Parathyroid adenoma (tissue), 2 donors: ENCODE results near the gene FXR2.
"Not testable (repeated sequence)": the region's sequence is repeated elsewhere in the genome, so short reads cannot be mapped to it uniquely, and the experiment has no call there.

Experiments
- H2AFZ ChIP-seq: fragments of 300-600 bp; sonication (generic); one replicate; pipeline ENCODE4 v1.7.0; 2017; ENCODE audit warnings: antibody characterized with exemption, mild to moderate bottlenecking
- H3K27ac ChIP-seq: fragments of 300-600 bp; sonication (generic); one replicate; pipeline ENCODE4 v1.7.0; 2017
- H3K27me3 ChIP-seq: fragments of 300-600 bp; sonication (generic); one replicate; pipeline ENCODE4 v1.7.0; 2017; ENCODE audit warnings: low read length; ENCODE audit not compliant: control insufficient read depth, insufficient read depth
- H3K36me3 ChIP-seq: fragments of 300-600 bp; sonication (generic); one replicate; pipeline ENCODE4 v1.7.0; 2017; ENCODE audit warnings: low read length; ENCODE audit not compliant: control insufficient read depth, insufficient read depth
- H3K4me1 ChIP-seq: fragments of 300-600 bp; sonication (generic); one replicate; pipeline ENCODE4 v1.7.0; 2017; ENCODE audit warnings: control low read depth
- H3K4me2 ChIP-seq: fragments of 300-600 bp; sonication (generic); one replicate; pipeline ENCODE4 v1.7.0; 2017; ENCODE audit warnings: low read length
- H3K4me3 ChIP-seq: fragments of 300-600 bp; sonication (generic); one replicate; pipeline ENCODE4 v1.7.0; 2017; ENCODE audit warnings: low read depth, low read length
- H3K79me2 ChIP-seq: fragments of 300-600 bp; sonication (generic); one replicate; pipeline ENCODE4 v1.7.0; 2017; ENCODE audit warnings: control low read depth
- H3K9ac ChIP-seq: fragments of 300-600 bp; sonication (generic); one replicate; pipeline ENCODE4 v1.7.0; 2017; ENCODE audit warnings: mild to moderate bottlenecking
- H3K9me3 ChIP-seq: fragments of 300-600 bp; sonication (generic); one replicate; pipeline ENCODE4 v1.7.0; 2017; ENCODE audit warnings: low read length; ENCODE audit not compliant: control insufficient read depth
- TF ChIP-seq, protein P1 (sequence below): fragments of 300-600 bp; sonication (generic); IDR thresholded peaks from one replicate; pipeline ENCODE4 v1.7.0; 2017; ENCODE audit warnings: antibody characterized with exemption, mild to moderate bottlenecking
- donor health status: primary hyperparathyroidism.

The FXR2 gene

DNA sequence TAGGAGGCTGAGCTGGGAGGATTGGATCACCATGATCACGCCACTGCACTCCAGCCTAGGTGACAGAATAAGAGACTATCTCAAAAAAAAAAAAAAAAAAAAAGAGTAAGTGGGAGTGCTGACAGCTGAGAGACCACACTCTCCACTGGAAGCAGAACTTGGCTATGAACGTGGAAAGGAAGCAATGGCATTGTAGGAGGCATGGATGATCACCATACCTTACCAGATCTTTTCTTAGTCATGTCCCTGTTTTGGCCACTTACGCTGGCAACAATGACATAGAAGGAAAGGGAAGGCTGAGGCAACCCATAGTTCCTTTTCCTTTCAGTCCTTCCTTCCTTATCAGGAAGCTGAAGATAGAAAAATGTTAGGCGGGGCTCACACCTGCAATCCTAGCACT is 32.3 kb upstream of the FXR2 start:
- Histone ChIP-seq H3K4me3 (no peak overlapping the region), H3K4me1 (peaks cover 3% of the 10 kb centered on the region), H3K27me3 (no peaks in the 10 kb centered on the region), H3K27ac (no peak overlapping the region), H3K36me3 (no peaks in the 10 kb centered on the region), H2AFZ (no peak overlapping the region), H3K79me2 (no peaks in the 10 kb centered on the region), H3K9me3 (no peaks in the 10 kb centered on the region), H3K4me2 (no peak overlapping the region), H3K9ac (no peak overlapping the region)
- TF ChIP-seq, protein P1, sequence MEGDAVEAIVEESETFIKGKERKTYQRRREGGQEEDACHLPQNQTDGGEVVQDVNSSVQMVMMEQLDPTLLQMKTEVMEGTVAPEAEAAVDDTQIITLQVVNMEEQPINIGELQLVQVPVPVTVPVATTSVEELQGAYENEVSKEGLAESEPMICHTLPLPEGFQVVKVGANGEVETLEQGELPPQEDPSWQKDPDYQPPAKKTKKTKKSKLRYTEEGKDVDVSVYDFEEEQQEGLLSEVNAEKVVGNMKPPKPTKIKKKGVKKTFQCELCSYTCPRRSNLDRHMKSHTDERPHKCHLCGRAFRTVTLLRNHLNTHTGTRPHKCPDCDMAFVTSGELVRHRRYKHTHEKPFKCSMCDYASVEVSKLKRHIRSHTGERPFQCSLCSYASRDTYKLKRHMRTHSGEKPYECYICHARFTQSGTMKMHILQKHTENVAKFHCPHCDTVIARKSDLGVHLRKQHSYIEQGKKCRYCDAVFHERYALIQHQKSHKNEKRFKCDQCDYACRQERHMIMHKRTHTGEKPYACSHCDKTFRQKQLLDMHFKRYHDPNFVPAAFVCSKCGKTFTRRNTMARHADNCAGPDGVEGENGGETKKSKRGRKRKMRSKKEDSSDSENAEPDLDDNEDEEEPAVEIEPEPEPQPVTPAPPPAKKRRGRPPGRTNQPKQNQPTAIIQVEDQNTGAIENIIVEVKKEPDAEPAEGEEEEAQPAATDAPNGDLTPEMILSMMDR, result no peak

GRCh38 chr17:7646457-7646856 is 31.8 kb upstream of the FXR2 start:
- H3K4me2 ChIP-seq, result no peak overlapping the region
- no peak overlapping the region for H3K27ac ChIP-seq

GRCh38 chr17:7644775-7645174 is 30.1 kb upstream of the FXR2 start:
- H3K79me2 ChIP-seq, result no peaks in the 10 kb centered on the region
- no peaks in the 10 kb centered on the region for H3K4me1 ChIP-seq
- no peaks in the 10 kb centered on the region for H3K9me3 ChIP-seq
- H3K36me3 ChIP-seq, result no peaks in the 10 kb centered on the region
- no peak overlapping the region for H3K4me3 ChIP-seq
- TF ChIP-seq, protein P1, result no peak
- no peak overlapping the region for H3K27ac ChIP-seq
- no peak overlapping the region for H2AFZ ChIP-seq
- no peak overlapping the region for H3K9ac ChIP-seq
- no peak overlapping the region for H3K4me2 ChIP-seq
- no peaks in the 10 kb centered on the region for H3K27me3 ChIP-seq

More at GRCh38 chr17:7646457-7646856, 31.8 kb upstream of the FXR2 start:
- Histone ChIP-seq H3K79me2 (no peaks in the 10 kb centered on the region), H2AFZ (no peak overlapping the region), H3K4me3 (no peak overlapping the region), H3K4me1 (peaks cover 3% of the 10 kb centered on the region), H3K36me3 (no peaks in the 10 kb centered on the region), H3K9me3 (no peaks in the 10 kb centered on the region), H3K27me3 (no peaks in the 10 kb centered on the region), H3K9ac (no peak overlapping the region)
- TF ChIP-seq, protein P1, result no peak

DNA sequence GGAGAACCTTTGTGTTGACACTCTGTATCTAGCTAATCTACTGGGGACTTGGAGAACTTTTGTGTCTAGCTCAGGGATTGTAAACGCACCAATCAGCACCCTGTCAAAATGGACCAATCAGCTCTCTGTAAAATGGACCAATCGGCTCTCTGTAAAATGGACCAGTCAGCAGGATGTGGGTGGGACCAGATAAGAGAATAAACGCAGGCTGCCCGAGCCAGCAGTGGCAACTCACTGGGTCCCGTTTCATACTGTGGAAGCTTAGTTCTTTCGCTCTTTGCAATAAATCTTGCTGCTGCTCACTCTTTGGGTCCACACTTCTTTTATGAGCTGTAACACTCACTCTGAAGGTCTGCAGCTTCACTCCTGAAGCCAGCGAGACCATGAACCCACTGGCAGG is 26.9 kb upstream of the FXR2 start:
- H3K79me2 ChIP-seq, H3K27me3 ChIP-seq, H3K4me1 ChIP-seq, H3K9me3 ChIP-seq, H3K27ac ChIP-seq, H3K4me3 ChIP-seq, H3K4me2 ChIP-seq, H2AFZ ChIP-seq, H3K36me3 ChIP-seq, H3K9ac ChIP-seq: not testable (repeated sequence)

- no peaks in the 10 kb centered on the region for H3K79me2 ChIP-seq
- no peaks in the 10 kb centered on the region for H3K27me3 ChIP-seq
- H3K9me3 ChIP-seq, result no peaks in the 10 kb centered on the region
- no peaks in the 10 kb centered on the region for H3K36me3 ChIP-seq
- no peak overlapping the region for H3K4me2 ChIP-seq
- no peak overlapping the region for H3K27ac ChIP-seq
- H3K4me1 ChIP-seq, result no peaks in the 10 kb centered on the region
- TF ChIP-seq, protein P1, result no peak
- no peak overlapping the region for H3K9ac ChIP-seq
- no peak overlapping the region for H2AFZ ChIP-seq
- no peak overlapping the region for H3K4me3 ChIP-seq
These were observed 26.1 kb upstream of the FXR2 start for GRCh38 chr17:7640783-7641182.
